OCI-LY7 (cell line): ENCODE data around the gene COPS8. TPM values are rescaled to one million over a fixed set of nuclear protein-coding genes. Genes with fewer than 3 reads are reported as not detected.

Experiments used
- BruUV-seq: library from RNA; stranded (reverse); fragments of 400-500 nt; replicated peaks from 2 replicates; lab custom pipeline; 2021; lab: Mats Ljungman, UMichigan
- CTCF ChIA-PET: fragments of 300-600 bp; sonication (Branson Sonifier 250); formaldehyde crosslinking; loops from one replicate; lab custom pipeline; 2022; ENCODE audit warnings: antibody characterized with exemption; ENCODE audit not compliant: unreplicated experiment; lab: Charles Lee
- POLR2A ChIA-PET: fragments of 300-600 bp; sonication (Branson Sonifier 250); formaldehyde crosslinking; loops from one replicate; lab custom pipeline; 2022; ENCODE audit warnings: antibody characterized with exemption; lab: Charles Lee
- DNase-seq: peaks from one replicate; pipeline ENCODE4 v3.0.0-alpha.2; 2015; ENCODE audit warnings: low spot score
- H2AFZ ChIP-seq: fragments of 200-600 bp; sonication (generic), shearing (Covaris generic); 2 replicates; pipeline ENCODE4 v1.6.1; 2014; ENCODE audit warnings: mild to moderate bottlenecking, antibody characterized with exemption, low read length, moderate library complexity
- H3K27ac ChIP-seq: fragments of 200-600 bp; sonication (generic); 2 replicates; pipeline ENCODE4 v1.5.1; 2014; ENCODE audit warnings: mixed run types, low read depth, mild to moderate bottlenecking, moderate library complexity, low read length, inconsistent platforms; ENCODE audit not compliant: poor library complexity, severe bottlenecking
- H3K36me3 ChIP-seq: fragments of 200-600 bp; sonication (generic); 2 replicates; pipeline ENCODE4 v1.6.1; 2014; ENCODE audit warnings: mild to moderate bottlenecking, antibody characterized with exemption, low read length, moderate library complexity, mixed read lengths; ENCODE audit not compliant: insufficient read depth
- H3K4me1 ChIP-seq: fragments of 200-600 bp; sonication (generic); 2 replicates; pipeline ENCODE4 v1.5.1; 2014; ENCODE audit warnings: mild to moderate bottlenecking, low read length; ENCODE audit not compliant: insufficient read depth, poor library complexity, severe bottlenecking
- H3K4me2 ChIP-seq: fragments of 200-600 bp; sonication (generic); 2 replicates; pipeline ENCODE4 v1.6.1; 2014; ENCODE audit warnings: mild to moderate bottlenecking, low read length
- H3K4me3 ChIP-seq: fragments of 200-600 bp; sonication (generic); 2 replicates; pipeline ENCODE4 v1.5.1; 2014; ENCODE audit warnings: mild to moderate bottlenecking, low read depth, low read length; ENCODE audit not compliant: poor library complexity, severe bottlenecking
- H3K79me2 ChIP-seq: fragments of 200-600 bp; sonication (generic); 2 replicates; pipeline ENCODE4 v1.6.1; 2016; ENCODE audit warnings: low read depth, mild to moderate bottlenecking, low read length, moderate library complexity, mixed read lengths; ENCODE audit not compliant: insufficient read depth
- H3K9me2 ChIP-seq: fragments of 200-600 bp; sonication (generic); 2 replicates; pipeline ENCODE4 v1.6.1; 2016; ENCODE audit warnings: mild to moderate bottlenecking, low read length, mixed read lengths; ENCODE audit not compliant: insufficient read depth
- H3K9me3 ChIP-seq: fragments of 200-600 bp; sonication (generic); 2 replicates; pipeline ENCODE4 v1.6.1; 2014; ENCODE audit warnings: mild to moderate bottlenecking, mixed run types, low read length, mixed read lengths
- H4K20me1 ChIP-seq: fragments of 200-600 bp; sonication (generic); 2 replicates; pipeline ENCODE4 v1.6.1; 2014; ENCODE audit warnings: mild to moderate bottlenecking, antibody characterized with exemption, low read length, moderate library complexity, mixed read lengths; ENCODE audit not compliant: insufficient read depth
- EZH2phosphoT487 ChIP-seq: fragments of 200-600 bp; sonication (generic); IDR thresholded peaks from 2 replicates; pipeline ENCODE4 v1.6.1; 2018; ENCODE audit warnings: low read depth, borderline replicate concordance, mild to moderate bottlenecking, mixed run types, antibody characterized with exemption, low read length, moderate library complexity, mixed read lengths
- intact Hi-C: fragments of 100-400 bp; cut with micrococcal nuclease; formaldehyde crosslinking; loops from one replicate; pipeline ENCODE4 v1.10.0; 2022; ENCODE audit not compliant: unreplicated experiment
- total RNA-seq, 2 experiments: library from RNA; depleted of rRNA in 1 of 2; stranded (reverse); fragments of >200 nt in 1 of 2; shearing (Covaris generic) in 1 of 2; gene quantifications; 2 replicates each; pipeline ENCODE4 v1.2.3, GENCODE V29; 2014 to 2022
- TF ChIP-seq, protein P1 (sequence below): fragments of 200-600 bp; sonication (generic); conservative IDR thresholded peaks from 2 replicates; pipeline ENCODE4 v1.5.1; 2014; ENCODE audit warnings: mild to moderate bottlenecking, antibody characterized with exemption, low read length, moderate library complexity, mixed read lengths

Gene COPS8
- total RNA-seq, 2 experiments from 2014 or later: 58.8 to 117 TPM

DNA sequence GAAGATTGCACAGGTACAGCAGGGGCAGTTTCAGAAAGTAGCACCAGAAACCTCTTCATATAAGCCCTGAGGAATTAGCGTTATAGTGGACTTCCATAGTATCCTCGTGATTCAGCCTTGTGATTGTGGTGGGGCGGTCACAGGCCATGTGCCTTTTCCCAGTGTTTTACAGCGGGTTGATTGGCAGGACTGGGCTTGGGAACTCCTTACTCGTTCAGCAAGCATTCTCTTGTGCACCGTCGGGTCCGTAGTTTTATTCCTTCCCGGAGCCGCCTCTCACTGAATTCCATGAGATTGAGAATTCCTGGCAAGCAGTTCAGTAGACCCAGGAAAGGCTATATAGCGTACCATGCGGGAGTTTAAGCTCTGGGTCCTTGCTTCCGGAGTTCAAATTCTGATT lies 5.2 kb downstream of the COPS8 start:
- H2AFZ ChIP-seq: no peak overlapping the region
- peaks cover 68% of the 10 kb centered on the region for H3K36me3 ChIP-seq
- no peak overlapping the region for H3K27ac ChIP-seq
- intact Hi-C loops: no loop called here
- no peak overlapping the region for H3K4me2 ChIP-seq
- H3K9me3 ChIP-seq: no peaks in the 10 kb centered on the region
- no peak for DNase-seq
- no TSS peak for BruUV-seq
- no peaks in the 10 kb centered on the region for H3K9me2 ChIP-seq
- H3K4me3 ChIP-seq: no peak overlapping the region
- no peak for TF ChIP-seq EZH2phosphoT487
- TF ChIP-seq, protein P1, sequence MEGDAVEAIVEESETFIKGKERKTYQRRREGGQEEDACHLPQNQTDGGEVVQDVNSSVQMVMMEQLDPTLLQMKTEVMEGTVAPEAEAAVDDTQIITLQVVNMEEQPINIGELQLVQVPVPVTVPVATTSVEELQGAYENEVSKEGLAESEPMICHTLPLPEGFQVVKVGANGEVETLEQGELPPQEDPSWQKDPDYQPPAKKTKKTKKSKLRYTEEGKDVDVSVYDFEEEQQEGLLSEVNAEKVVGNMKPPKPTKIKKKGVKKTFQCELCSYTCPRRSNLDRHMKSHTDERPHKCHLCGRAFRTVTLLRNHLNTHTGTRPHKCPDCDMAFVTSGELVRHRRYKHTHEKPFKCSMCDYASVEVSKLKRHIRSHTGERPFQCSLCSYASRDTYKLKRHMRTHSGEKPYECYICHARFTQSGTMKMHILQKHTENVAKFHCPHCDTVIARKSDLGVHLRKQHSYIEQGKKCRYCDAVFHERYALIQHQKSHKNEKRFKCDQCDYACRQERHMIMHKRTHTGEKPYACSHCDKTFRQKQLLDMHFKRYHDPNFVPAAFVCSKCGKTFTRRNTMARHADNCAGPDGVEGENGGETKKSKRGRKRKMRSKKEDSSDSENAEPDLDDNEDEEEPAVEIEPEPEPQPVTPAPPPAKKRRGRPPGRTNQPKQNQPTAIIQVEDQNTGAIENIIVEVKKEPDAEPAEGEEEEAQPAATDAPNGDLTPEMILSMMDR: no peak
- ChIA-PET POLR2A (no interaction called here), CTCF (no interaction called here)
- H3K79me2 ChIP-seq: peaks cover 39% of the 10 kb centered on the region
- H4K20me1 ChIP-seq: peaks cover 7% of the 10 kb centered on the region; the same call in 1 of the 2 replicates
- peaks cover 18% of the 10 kb centered on the region for H3K4me1 ChIP-seq

DNA sequence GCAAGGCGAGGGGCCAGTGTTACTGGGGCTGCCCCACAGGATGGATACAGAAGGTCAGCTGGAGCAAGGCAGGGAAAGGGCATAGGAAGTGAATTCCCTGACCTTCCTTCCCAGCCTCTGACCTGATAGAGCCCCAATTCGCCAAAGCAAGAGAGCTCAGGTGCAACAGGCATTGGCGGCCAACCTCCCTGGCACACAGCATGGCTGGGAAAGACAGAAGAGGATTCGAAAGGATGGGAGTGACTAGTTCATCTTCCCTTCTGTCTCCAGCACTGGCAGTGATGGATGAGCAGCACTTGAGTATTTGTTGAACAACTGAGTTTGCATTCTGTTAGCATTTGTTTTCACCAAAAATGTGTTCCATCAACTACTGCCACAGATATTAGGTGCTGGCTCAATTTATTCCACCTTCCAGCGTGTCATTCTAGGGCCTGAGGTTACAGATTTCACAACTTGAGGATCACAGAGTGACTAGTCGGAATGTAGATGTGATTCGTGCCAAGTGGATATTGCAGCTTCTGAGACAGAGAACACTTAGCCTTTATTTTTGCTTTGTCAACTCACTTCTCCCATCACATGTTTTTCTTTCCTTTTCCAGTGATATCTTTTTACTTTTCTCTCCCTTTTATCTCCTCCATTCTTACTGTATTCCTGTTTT lies 6.2 kb downstream of the COPS8 start:
- Histone ChIP-seq H3K4me2 (no peak overlapping the region), H3K36me3 (peaks cover 78% of the 10 kb centered on the region), H3K4me3 (no peak overlapping the region), H3K9me3 (no peaks in the 10 kb centered on the region), H3K9me2 (no peaks in the 10 kb centered on the region), H3K27ac (no peak overlapping the region), H2AFZ (no peak overlapping the region), H3K4me1 (peaks cover 14% of the 10 kb centered on the region), H4K20me1 (no peaks in the 10 kb centered on the region), H3K79me2 (peaks cover 29% of the 10 kb centered on the region)
- no peak for DNase-seq
- BruUV-seq: no TSS peak
- intact Hi-C loops: no loop called here
- no peak for TF ChIP-seq EZH2phosphoT487
- TF ChIP-seq, protein P1: no peak
- ChIA-PET CTCF (no interaction called here), POLR2A (interaction anchor here (0.6 to 0.7 kb wide), 2 partner anchors 108 to 1318 kb away, joined by 3 read pairs; no protein-coding TSS in a partner anchor)

GRCh38 chr2:237092506-237092905 lies 6.8 kb downstream of the COPS8 start:
- Histone ChIP-seq H3K4me3 (no peak overlapping the region), H3K27ac (no peak overlapping the region), H3K36me3 (peaks cover 84% of the 10 kb centered on the region), H3K4me2 (no peak overlapping the region), H2AFZ (no peak overlapping the region), H3K79me2 (peaks cover 23% of the 10 kb centered on the region), H3K9me3 (no peaks in the 10 kb centered on the region), H3K4me1 (peaks cover 8% of the 10 kb centered on the region), H3K9me2 (no peaks in the 10 kb centered on the region), H4K20me1 (no peaks in the 10 kb centered on the region)
- ChIA-PET CTCF (no interaction called here), POLR2A (no interaction called here)
- intact Hi-C loops: no loop called here
- no peak for DNase-seq
- no peak for TF ChIP-seq EZH2phosphoT487
- TF ChIP-seq, protein P1: no peak
- BruUV-seq: no TSS peak
